SW480 (cell line): Measurements from ENCODE around the gene CTNNA3.

ENCODE experiments used
- DNase-seq: peaks from one replicate; pipeline ENCODE4 v3.0.0-alpha.2; 2016; ENCODE audit warnings: low spot score

The CTNNA3 gene

DNA sequence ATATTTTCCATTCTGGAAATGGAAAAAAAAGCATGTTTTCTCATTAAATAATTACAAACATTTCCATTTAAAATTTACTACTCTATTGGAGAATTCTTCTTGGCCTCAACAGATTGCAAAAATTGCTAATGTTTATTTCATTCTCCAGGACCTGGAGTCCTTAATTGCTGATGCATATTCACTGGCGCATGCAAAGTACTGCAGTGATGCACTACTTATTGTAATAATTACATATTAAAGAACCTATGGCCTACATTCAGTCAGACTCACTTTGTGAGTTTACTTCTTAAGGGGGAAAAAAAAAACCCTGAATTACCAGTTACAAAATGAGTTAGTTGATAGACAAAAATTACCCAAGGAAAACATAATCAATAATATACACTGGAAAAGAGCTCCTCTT, 1161.1 kb downstream of the CTNNA3 start:
- no peak for DNase-seq

DNA sequence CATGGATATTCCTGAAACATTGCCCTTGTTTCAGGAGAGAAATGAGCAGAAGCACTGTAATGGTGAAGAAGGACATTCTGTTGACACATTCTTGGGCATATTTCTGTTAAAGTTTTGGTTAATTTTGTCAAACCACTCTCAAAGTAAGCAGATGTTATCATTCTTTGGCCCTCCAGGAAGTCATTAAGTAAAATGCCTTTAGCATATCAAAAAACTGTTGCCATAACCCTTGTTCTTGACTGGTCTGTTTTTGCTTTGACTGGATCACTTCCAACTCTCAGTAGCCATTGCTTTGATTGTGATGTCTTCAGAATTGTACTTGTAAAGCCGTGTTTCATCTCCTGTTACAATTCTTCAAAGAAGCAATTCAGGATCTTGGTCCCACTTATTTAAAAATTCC, 1174.5 kb downstream of the CTNNA3 start:
- DNase-seq: no peak

DNA sequence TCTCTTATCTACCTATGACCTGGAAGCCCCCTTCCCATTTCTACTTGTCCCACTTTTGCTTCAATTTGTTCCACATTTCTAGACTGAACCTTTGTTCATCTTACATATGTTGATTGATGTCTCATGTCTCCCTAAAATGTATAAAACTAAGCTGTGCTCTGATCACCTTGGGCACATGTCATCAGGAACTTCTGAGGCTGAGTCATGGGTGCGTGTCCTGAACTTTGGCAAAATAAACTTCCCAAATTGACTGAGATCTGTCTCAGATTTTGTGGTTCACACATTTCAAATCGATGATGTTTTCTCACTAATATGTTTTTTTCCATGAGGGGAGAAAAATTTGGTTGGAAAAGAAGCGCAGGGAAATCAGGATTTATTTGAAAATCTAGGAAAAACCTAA, 1176.4 kb downstream of the CTNNA3 start:
- DNase-seq: no peak

DNA sequence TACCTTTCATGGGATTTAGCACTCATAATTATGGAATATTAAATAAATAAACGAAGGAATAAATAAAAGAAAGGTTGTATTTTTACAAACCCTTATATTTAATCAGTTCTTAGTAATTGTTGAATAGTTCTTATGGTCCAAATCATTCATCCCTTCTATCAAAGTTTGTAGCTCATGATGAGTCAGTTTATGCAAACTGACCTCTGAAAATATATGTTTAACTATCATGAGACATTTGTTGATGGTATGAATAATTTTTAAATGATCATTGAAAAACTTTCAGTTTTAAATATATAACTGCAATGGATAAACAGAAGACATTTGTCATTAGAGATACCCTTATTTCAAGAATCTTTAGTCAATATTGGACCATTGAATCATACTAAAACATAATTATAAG, 1181.3 kb downstream of the CTNNA3 start:
- no peak for DNase-seq

DNA sequence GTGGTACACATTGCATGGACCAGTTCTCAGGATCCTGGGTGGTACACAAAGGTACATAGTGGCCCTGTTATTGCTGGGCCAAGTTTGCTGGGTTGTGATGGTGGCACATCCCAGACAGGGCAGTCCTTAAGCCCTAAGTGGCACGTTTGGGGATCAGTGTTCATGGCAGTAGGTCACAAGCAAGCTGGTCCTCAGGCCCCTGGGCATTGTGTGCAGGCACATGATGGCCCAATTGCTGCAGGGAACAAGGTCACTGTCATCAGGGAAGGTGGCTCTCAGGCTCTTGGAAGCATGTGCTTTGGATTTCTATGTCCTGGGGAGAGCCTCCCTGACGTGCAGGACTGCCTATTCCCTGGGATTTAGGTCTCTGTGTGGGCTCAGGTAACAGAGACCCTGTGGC, 1182.5 kb downstream of the CTNNA3 start:
- no peak for DNase-seq

DNA sequence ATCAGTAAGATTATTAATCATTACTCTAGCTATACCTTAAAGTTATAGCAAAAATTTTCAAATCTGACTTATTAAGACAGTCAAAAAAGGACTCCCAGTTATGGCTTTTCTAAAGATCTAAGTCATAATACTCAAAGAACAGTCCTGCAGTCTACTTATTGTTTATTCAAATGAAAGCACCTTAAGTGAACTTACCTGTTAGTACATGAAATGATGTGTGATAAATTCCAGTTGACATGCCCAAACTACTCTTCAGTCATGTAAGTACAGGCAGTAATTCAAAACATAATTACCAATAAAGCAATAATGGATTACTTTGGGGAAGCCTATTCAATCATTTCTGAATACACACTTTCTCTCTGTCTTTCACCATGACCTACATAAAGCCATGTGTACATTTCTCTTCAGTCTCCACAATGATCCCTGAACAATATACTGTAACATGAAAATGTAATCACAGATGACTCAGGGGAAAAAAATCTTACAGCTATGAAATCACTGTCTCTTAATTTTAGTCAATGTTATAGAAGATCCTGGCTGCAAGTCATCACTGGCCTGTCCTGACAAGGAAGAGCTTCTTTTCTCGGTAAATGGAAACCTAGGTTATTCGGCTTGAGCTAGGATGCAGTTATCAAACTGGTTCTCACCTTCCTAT, 1190.9 kb downstream of the CTNNA3 start:
- DNase-seq: no peak

DNA sequence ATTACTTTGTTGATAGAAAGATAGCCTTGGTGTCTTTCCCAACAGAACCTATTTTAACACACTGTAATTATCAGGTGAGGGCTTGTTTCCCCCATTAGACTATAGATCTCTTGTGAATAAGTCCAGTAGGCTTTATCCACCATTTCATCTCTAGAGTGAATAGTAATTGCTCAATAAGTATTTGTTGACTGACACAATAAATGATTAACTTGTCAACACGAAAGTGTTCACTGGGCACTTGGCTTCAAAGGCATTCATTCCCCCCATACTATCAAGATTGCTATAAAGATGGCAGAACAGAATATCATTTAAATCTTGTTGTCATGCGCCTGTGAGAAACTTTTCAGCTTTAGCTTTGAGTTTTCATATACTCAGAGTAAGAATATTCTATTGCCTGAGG, 1194.6 kb downstream of the CTNNA3 start:
- no peak for DNase-seq

DNA sequence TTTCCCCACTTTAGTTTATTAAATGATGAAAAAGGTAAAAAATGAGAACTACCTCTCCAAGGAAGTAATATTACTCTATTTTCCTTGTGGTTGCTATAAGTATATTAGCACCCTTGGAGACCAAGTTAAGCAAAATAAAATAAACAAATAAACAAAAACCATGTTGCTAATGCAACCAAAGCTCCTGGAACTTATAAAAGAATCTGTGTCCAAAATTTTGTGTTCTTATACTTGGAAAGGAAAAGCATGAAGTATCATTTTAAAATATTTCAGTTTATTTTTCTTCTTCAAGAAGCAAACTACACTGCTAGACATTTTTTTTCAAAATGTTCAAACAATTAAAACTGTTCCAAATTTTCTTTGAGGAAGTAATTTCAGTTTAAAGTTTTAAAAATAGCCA, 1212.0 kb downstream of the CTNNA3 start:
- no peak for DNase-seq

DNA sequence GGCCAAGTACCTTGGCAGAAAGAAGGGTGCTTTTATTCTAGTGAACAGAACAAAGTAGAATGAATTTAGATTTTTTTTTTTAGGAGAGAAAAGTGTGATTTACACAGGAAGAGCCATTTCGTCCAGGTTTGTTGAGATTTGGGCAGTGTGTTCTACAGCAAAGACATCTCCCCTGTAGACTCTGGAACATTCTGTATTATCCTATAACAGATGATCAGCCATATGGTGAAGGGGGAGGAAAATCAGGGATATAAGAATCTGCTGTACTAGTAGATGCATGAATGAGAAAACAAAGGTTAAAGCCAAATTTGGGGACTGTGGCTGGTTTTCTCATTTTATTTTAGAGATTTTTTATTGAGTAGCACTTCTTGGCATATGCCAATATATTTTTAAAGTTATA, 1223.8 kb downstream of the CTNNA3 start:
- no peak for DNase-seq

DNA sequence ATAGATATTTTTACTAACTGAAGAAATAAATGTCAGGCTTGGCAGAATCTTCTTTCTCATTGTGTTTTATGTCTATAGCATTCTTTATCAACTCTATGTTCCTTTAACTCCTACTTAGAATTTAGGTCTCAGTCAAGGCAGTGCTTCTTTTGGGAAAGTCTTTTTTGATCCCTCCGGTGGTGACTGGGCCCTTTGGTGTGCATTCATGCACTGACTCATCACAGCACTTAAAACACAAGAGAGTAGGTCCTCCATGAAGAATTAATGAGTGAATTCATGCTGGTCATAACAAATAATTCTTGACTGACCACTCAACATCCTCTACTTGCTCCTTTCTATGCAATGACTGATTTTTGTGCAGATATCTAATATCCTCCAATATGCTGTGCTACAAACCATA, 1229.0 kb downstream of the CTNNA3 start:
- no peak for DNase-seq

DNA sequence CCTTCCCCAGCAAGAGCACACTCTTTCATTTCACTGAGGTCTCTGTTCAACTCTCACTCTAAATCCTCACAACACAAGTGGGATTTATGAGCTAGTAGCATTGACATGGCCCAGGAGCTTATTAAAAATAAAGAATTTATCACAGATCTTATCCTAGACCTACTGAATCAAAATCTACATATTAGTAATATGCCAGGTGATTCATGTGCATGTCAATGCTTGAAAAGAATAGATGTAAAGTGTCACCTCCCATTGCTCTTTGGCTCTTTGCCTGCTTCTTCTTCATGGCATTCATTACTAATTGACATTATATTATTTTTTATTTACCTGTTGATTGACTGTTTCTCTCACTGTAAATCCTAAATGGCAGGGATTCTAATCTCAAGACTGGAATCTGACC, 1229.4 kb downstream of the CTNNA3 start:
- no peak for DNase-seq

DNA sequence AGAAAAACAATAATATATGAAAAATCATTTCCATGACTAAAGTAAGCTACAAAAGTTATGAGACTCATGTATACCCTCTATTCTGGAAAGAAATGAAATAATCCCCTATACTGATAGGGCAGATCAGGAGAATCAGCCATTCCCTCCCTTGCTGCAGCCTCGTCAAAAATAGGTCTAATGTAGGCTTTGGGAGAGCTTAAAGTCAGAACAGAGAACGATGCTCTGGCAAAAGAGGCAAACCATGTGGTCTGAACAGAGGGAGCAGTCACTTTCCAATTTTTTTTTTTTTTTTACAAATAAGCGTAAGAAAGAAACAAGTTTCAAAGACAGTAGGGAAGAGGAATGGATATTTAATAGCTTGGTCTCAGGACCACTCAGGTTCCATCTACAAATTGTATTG, 1232.4 kb downstream of the CTNNA3 start:
- DNase-seq: no peak

DNA sequence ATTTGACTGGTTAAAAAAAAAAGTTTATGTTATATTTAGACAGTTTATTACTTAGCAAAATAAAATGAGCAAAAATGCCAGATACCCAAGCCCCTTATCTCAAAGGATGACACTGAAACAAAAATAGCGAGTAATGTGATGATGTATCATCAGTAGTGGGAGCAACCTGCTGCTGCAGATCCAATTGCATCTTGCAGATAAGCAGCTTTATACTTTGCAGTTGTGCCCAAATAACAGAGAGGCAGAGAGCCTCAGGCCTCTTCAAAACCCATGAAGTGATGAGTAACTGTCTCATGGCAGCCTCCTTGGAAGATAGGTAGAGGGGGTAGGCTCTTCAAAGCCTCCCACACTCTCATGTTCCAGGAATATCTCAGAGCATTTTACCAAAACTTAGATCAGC, 1238.4 kb downstream of the CTNNA3 start:
- DNase-seq: no peak

DNA sequence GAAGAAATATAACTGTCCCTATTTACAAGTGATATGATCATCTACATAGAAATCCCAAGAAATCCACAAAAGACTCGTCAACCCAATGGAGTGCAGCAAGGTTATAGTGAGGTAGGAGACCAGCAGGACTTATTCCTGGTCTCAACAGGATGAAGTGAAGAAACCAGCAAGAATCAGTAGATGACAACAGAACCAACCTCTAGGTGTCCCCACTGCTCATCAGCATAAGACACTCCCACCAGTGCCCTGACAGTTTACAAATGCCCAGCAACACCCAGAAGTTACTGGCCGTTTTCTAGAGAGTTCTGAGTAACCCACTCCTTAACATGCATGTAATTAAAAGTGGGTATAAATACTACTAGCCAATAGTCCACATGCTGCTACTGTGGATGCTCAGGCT, 1240.7 kb downstream of the CTNNA3 start:
- DNase-seq: no peak

DNA sequence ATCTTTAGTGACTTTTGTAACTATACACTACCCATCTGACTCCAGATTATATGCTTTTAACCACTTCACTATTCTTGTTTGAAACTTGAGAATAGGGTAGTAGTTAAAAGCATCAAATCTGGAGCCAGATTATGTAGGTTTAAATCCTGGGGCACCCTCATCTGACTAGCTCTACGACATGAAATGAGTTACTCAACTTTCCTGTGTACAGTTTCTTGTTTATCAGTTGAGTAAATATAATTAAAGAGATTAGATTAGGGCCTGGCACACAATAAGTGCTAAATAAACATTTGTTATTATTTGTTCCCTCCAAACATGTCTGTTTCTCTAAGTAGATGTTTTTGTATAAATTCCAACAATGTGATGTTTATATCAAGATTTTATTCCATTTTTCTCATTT, 1255.4 kb downstream of the CTNNA3 start:
- no peak for DNase-seq

DNA sequence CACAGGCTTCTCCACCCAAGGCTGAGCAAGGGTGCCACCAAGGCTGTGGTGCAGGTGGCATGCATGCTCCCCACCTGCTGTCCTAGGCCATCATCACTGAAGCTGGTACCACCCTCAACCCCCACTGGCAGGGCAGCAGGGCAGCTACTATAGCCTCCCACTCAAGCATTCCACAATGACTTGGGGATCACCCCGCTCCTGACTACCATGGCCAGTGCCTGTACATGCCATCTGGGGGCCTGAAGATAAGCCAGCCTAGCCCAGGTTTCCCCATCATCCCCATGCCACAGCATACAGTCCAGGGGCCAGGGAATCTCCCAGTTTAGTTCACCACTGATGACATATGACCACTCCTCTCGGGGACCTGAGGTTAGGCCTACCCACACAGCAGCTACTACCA, 1281.1 kb downstream of the CTNNA3 start:
- no peak for DNase-seq

DNA sequence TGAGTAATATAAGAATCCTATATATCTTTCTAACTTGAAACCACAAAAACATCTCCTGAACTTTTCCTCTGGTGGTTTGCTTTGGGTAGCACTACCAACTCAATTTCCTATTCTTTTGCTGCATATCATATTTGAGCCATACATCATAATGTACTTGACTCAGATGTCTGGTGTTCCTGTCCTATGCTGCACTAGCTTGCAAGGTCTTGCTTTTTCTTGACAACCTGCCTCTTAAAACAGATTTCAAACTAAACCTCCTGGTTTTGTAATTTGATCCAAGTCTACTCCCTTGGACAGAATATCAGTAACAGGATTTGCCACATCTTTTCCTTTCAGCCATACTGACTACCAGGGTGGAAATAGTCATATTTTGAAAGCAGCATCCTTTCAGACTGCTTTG, 1290.4 kb downstream of the CTNNA3 start:
- DNase-seq: no peak

DNA sequence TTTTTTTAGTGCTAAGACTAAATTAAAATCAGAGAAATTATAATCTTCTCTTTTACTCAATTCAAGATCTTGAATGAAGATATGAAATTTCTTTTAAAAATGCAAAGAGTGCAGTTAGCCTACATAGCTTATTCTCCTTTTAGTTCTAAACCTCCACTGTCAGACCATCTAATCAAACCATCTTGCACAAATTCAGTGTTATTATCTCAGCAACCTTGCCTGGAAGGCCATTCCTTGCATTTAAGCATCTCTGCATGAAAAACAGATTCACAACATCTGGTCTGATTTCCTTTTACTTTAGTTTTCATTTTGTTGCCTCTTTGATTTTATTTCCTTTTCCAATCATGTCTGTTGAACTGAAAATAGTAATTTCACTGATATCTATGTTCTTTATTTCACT, 1297.3 kb downstream of the CTNNA3 start:
- DNase-seq: no peak

DNA sequence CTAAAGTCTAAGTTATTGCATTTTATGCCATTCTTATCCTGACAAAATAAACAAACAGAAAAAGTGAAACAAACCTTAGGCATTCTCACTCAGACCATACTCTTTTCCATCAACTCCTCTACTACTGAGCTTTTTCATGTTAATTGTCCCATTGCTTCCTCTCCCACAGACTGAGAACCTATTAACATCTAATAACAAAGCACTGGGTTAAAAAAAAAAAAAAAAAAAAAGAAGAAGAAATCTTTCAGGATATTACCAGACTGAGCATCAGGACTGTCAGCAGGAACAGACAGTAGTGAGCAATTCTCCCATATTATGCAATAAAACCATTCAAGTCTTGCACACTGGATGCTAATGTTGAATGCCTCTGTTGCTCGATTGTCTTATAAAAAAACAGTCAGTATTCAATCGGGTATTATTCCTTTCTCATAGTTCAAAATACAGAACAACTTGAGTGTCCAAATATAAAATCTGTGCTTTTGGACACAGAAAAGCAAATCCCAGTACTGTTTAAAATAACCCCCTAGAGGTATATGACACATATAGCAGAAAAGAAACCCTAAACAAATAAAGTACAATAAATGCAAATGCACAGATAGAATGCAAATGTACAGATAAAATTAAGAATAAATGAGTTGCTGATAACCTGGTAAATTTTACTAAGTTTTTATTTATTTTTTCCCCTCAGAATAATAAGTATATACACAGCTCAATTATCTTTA, 1301.5 kb downstream of the CTNNA3 start:
- no peak for DNase-seq

DNA sequence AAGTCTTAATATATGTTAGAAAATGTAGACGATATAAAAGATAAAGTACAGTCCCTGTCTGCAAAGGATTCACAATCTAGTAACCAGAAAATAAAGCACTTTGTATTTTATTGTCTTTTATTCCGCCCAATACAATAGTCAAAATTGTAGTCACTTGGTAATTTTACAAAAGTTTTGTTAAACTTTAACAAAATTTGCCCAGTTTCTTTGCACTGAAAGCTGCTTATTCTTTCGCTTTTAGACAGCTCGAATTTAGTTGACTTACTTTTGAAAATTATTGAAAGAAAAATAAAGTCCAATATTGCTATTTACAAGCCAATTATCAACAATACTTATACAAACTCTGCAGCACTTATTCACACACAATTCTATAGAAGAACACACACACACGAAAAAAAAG, 1305.1 kb downstream of the CTNNA3 start:
- no peak for DNase-seq

DNA sequence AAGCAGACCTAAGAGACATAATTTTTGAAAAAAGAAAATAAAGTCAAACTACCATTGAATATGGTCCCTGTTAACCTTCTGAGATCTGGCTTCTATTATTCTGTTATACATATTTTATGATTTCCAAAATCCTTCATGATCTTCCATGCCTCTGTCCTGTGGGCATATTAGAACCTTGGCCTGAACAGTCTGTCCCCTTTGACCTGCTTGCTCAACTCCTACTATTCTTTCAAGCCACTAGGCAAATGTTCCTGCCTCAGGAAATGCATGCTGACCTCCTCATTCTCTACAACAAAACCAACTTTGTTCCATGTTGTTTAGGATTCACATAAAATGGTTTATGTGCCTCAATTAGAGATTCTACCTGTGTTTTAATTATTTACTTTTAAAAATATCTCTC, 1315.0 kb downstream of the CTNNA3 start:
- DNase-seq: no peak

DNA sequence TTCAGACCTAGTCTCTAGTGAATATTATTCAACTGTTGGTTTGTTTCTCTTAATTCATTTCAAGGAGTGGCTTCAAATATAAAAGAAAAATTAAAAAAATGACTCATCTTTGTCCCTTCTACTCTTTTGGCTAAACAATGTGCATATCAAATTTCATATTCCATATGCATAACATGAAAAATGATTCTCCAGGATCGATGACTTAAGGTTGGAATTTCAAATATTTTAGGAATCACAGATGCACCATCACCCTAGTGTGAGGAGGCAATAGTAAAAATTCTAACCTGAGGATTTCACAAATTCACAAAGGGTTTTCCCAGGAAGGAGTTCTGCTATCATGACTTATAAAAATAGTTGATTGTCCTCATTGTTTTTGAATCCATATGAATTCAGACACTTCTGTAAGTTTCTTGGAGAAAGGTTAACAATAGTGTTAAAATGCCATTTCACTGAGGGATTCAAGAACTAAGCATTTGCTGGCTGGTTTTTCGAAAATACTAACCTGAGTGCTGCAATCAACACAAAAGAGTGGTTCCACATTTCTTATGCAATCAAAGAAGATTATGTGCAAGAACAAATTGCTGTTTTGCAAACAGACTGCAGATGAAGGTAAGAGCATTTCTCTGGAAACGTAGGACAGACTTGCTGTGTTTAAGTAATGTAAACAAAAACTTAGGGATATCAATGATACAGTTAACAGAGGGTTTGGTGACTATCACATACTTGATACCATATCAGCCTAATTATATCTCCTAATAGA, 1317.7 kb downstream of the CTNNA3 start:
- DNase-seq: no peak

DNA sequence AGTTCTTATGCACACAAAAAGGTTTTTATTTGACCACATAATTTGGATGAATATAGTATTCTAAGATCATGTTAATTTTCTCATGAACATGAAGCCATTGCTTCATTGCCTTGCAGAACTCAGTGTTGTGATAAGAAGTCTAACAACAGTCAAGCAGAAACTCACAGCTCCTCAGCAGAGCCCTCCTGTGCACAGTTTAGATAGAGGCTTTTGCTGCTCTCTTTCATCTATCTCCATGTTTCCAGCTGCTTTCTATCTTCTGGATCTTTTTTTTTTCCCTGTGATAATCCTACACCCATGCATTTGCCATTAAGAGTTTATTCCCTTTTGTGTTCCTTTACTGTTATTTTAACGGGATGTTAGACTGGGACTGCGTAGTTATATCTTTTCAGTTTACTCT, 1327.8 kb downstream of the CTNNA3 start:
- no peak for DNase-seq
